Heart left ventricle (tissue), 13 donors: ENCODE results near the gene RMND1.

Source experiments
- CTCF ChIP-seq, 12 donors: fragments of 200-600 bp; sonication (generic) in 4 of 12; IDR thresholded peaks; one replicate each; pipeline versions ENCODE4 v1.5.0 to v1.8.0; 2018 to 2022; ENCODE audit warnings: antibody characterized with exemption in 12 of 12, mild to moderate bottlenecking in 5 of 12
- POLR2A ChIP-seq, 2 donors: fragments of 450-650 bp; IDR thresholded peaks; one replicate each; pipeline ENCODE4 v1.6.1; 2017; ENCODE audit warnings: antibody characterized with exemption in 2 of 2, mild to moderate bottlenecking in 2 of 2, moderate library complexity in 2 of 2
- donor health status: ischemic (EF 13 %, LVEDD 7.1; RV severe dilation, severe dysfunction).
- donor health status: DM: no; HTN: yes; CAD: no.
- donor health status: DM: no; HTN: no; CAD: no.
- donor health status: ischemic (EF 25% LVEDD 6.9; RV normal size, moderate dysfunction).
- donor health status: ischemic (EF 25% LVEDD 5.7; RV mildly dilated, moderate dysfunction).
- donor health status: ischemic (EF 35%, LVEDD 5.7; RV mildly dilated, moderate dysfunction).
- donor health status: nonischemic (EF 11% LVEDD 7.7; RV severe dilation, severe dysfunction).
- donor health status: DM: yes; HTN: yes; CAD: no.
- donor health status: PGD.
- donor health status: ischemic (EF 29% LVEDD 5.4; RV normal size, mild dysfunction).
- donor health status: nonischemic (EF 23%, LVEDD 6.1; RV moderate dilation, normal function).

GRCh38 chr6:151461673-151462072 is 9.7 kb upstream of the RMND1 start:
- no peak for TF ChIP-seq CTCF (IDR thresholded peaks at IDR 0.05)
- no peak for TF ChIP-seq POLR2A (IDR thresholded peaks at IDR 0.05)
